HG03045 (cell line): ENCODE data around the gene KLK8.

Source experiments
- ATAC-seq: cut with Tn5 transposase; IDR thresholded peaks from one replicate; pipeline ENCODE4 v1.9.1; 2021; ENCODE audit warnings: mild to moderate bottlenecking, moderate library complexity; ENCODE audit not compliant: unreplicated experiment

Gene KLK8, protein sequence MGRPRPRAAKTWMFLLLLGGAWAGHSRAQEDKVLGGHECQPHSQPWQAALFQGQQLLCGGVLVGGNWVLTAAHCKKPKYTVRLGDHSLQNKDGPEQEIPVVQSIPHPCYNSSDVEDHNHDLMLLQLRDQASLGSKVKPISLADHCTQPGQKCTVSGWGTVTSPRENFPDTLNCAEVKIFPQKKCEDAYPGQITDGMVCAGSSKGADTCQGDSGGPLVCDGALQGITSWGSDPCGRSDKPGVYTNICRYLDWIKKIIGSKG

GRCh38 chr19:51001515-51001914 is at the start of gene KLK8:
TSS of gene KLK8 (minus strand) at chr19:51001604. CDS start at chr19:51001167, 437 bp downstream.
- ATAC-seq: no peak

GRCh38 chr19:51047031-51047335 is 45.6 kb upstream of the KLK8 start:
- no peak for ATAC-seq

GRCh38 chr19:51044327-51044726 is 42.9 kb upstream of the KLK8 start:
- no peak for ATAC-seq

DNA sequence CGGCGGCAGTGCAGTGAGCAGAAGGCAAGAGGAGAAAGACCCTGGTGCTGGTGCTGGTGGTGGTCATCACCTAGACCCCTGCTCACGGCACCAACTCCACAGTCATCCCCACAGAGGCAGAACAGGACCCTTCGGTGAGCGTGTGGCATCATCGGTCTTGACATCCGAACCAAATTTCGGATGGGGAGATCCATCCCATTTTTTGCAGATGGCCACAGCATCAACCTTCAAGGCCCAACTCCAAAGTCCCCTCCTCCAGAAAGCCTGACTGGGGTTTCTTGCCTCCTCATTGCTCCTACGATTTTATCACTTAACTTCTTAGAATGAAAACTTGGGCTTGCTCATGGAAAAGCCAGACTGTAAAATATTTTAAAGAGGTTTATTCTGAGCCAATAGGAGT is 42.1 kb upstream of the KLK8 start:
- ATAC-seq: no peak

DNA sequence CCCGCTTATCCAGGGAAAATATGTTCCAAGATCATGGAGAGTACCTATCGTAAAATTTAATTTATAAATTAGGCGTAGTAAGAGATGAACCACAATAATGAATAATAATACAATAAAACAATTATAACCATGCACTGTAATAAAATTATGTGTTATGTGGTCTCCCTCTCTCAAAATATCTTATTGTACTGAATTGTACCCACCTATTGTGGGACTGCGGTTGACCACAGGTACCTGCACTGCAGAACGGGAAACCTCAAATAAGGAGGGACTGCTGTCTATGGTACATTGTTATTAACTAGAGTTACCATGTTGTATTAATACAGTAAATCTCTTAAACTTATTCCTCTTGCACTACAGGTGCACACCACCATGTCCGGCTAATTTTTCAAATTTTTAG is 38.7 kb upstream of the KLK8 start:
- no peak for ATAC-seq

- ATAC-seq: no peak
These were observed 35.1 kb upstream of the KLK8 start for GRCh38 chr19:51036519-51036918.

GRCh38 chr19:51034704-51035103 is 33.3 kb upstream of the KLK8 start, which contains the start of gene KLK12:
TSS of gene KLK12 (minus strand) at chr19:51035002. CDS start at chr19:51034621, 381 bp downstream.
- ATAC-seq: no peak

GRCh38 chr19:51031880-51032225 is 30.4 kb upstream of the KLK8 start:
- no peak for ATAC-seq

DNA sequence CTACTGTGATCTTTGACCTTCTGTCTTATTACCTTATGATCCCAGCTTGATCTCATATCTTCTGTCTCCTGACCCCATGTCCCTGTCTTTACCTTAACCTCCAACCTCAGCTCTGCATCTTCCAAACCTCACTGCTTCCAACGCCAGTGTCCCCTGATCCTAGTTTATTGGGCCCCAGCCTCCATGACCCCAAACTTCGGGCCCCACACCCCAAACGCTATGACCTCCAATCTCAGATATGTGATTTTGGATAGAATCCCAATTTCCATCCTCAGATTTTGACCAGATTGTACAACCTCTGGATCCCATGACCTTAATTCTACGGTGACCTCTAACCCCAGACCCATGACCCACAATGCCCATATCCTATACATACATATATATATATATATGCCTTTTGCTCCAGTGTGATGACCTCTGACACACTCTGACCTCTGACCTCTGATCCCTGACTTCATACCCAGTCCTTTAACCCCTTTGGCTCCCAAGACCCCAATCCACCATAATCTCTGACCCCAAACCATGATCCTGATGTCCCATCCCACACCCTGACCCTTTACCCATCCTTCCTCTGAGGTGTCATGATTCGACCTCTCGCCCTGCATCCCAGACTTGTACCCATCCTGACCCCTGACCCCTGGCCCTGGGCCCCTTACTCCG is 29.9 kb upstream of the KLK8 start:
- no peak for ATAC-seq

DNA sequence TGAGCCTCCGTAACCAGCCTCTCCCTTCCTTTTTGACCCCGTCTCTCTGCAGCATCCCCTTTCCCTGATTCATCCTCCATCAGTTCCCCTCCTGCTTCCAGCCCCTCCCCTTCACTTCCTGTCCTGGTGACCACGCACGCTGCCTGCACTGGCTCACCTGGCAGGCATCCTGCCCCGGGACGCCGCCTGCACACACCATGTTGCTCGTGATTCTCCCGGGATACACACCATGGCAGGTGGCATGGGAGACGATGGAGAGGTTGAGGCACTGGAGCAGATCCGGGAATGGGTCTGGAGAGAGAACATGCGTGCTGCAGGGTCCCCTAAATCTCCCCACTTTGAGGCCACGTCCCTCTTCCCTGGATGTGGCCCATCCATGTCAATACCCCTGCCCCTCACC is 29.2 kb upstream of the KLK8 start:
- ATAC-seq: no peak

GRCh38 chr19:51029718-51030117 is 28.3 kb upstream of the KLK8 start:
- ATAC-seq: no peak

- no peak for ATAC-seq
These were observed 26.5 kb upstream of the KLK8 start for GRCh38 chr19:51027873-51028272.

GRCh38 chr19:51027126-51027806 is 25.9 kb upstream of the KLK8 start:
- ATAC-seq: no peak

- ATAC-seq: no peak
These were observed 25.1 kb upstream of the KLK8 start, which contains the start of gene KLK11 for GRCh38 chr19:51026554-51026831. TSS of gene KLK11 (minus strand) at chr19:51026616. CDS start at chr19:51025631, 985 bp downstream.

GRCh38 chr19:51025809-51026553 is 24.6 kb upstream of the KLK8 start:
- ATAC-seq: no peak

GRCh38 chr19:51025401-51025800 is 24.0 kb upstream of the KLK8 start:
- ATAC-seq: no peak

DNA sequence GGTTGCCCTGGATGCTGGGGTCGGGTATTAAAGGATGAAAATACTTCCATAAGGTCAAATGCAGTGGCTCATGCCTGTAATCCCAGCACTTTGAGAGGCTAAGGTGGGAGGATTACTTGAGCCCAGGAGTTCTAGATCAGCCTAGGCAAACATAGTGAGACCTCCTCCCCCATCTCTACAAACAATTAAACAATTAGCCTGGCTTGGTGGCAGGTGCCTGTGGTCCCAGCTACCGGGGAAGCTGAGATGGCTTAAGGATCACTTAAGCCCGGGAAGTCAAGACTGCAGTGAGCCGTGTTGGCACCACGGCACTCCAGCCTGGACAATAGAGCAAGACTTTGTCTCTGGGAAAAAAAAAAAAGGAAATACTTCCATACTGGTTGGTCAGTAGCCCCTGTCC is 23.5 kb upstream of the KLK8 start:
- ATAC-seq: no peak

GRCh38 chr19:51023946-51024345 is 22.5 kb upstream of the KLK8 start:
- no peak for ATAC-seq

DNA sequence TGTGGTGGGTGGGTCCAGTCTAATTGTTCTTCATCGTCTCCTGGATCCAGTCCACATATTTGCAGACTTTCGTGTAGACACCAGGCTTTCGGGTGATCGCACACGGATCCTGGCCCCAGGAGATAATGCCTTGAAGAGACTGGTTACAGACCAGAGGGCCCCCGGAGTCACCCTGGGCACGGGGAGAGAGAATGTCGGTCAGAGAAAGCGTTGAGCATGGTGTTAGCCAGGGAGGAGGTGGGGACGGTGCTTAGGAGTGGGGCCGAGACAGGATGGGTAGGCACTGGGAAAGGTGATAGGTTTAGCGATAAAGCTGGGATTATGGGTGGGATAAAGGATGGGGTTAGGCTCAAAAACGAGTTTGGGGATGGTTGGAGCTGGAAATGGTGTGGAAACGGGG is 21.1 kb upstream of the KLK8 start:
- no peak for ATAC-seq

- ATAC-seq: no peak
These were observed 19.7 kb upstream of the KLK8 start for GRCh38 chr19:51020988-51021651.

- no peak for ATAC-seq
These were observed 18.1 kb upstream of the KLK8 start, which contains the start of gene KLK10 for GRCh38 chr19:51019544-51019925. TSS of gene KLK10 (minus strand) at chr19:51019709. CDS start at chr19:51019130, 579 bp downstream.
